ENCODE data around the gene OR8B12. TPM values are rescaled to one million over a fixed set of nuclear protein-coding genes. Genes with fewer than 3 reads are reported as not detected.
"Not testable (repeated sequence)": the region's sequence is repeated elsewhere in the genome, so short reads cannot be mapped to it uniquely, and the experiment has no call there.

Gene OR8B12
- total RNA-seq, 1 experiment from 2014 or later = not detected

DNA sequence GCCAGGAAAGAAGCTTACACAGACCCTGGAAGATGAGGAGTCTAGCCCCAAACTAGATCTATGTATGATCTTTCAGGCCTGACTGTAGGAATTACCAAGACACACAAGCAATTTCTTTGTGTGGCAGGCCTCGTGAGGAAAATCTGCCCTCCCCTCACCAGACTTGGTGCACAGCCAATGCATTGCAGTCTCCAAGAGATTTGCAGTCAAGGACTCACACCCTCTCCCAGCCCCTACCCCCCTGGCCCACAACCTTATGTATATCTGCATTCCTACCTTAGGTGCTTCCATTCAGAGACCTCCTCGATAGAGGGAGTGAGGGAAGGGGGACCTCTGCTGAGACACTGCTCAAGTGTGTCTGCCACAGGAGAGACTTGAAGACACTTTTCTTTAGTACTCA lies 9.8 kb downstream of the OR8B12 start:
- DNase-seq (ENCODE audit: low read depth) = no peak

DNA sequence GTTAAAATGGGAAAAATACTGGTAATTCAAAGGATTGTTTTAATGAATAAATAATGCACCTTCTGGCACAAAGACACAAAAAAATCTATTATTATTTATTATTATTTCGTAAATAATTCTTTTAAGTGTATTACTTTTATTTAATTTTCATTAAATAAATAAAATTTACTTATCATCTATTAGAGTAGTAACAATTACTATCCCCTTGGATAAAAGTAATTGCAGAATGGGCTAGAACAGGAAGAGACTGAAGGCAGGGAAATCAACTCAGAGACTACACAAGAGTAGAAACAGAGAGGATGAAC lies 23.0 kb downstream of the OR8B12 start:
- no peak for DNase-seq (ENCODE audit: low read depth)

DNA sequence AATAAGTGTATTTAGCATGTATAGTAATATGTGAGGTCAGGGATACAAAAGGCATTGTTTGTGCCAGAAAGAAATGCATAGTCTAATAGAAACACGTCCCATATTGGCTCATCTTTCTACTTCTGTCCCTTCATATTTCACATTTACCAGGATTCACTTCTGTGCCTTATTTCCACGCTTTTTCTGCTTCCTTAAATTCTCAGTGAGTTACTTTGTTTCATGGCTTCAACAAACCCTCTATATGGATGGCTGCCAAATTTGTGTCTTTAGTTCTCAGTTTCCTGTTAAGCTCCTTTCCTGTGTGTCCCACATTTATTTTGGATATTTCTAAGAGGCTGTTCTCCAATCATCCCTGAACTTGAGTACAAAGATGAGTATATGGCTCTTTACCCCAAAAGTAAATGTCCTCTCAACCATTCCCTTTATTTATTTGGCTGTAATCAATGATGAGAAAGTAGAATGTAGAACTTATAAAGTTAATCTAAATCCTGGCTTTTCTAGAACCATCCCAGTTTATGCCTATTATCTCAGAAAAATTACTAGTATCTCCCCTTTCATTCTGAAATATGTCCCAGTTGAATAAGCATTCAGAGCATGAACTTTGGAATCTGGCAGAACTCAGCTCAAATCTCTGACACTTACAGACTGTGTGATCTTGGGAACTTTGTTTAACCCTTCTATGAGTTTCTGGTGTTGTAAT lies 23.5 kb downstream of the OR8B12 start:
- no peak for DNase-seq (ENCODE audit: low read depth)

DNA sequence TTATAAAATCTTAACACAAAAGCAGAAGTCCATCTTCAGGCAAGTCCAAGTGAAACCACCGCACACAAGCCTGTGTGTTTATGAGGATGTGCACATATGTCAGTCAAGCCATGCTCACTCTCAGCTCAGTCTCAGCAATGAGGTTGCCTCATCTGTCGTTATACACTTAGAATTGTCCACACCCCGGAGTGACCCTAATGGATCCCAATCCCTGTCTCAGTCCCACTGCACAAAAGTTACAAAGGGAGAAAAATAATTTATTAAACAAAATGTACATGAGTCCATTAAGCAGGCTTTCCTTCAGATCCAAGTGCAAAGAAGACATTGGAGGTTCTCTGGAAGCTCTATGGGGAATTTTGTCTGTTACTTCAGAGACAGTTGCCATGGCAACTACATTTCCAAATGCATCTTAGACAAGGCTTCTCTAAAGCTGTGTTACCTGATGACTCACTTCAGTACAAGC lies 24.4 kb downstream of the OR8B12 start:
- DNase-seq (ENCODE audit: low read depth) = peak; percentile 13

DNA sequence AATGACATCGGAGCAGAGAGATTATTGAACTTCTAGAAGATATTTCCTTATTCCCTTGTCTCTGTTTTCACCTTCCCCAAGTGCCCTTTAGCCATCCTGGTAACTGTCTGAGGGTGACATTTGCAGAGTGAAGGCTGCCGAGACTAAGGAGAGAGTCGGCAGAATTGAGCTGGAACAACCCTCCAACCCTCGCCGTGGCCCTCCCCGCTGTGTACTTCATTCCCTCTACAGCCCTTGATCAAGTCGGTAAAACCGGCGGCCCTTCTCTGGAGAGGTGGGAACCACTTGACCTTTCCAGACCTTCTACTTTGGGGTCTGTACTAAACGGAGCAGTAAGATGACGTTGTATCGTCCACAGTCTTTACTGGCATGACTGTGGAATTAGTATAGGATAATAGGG lies 26.1 kb downstream of the OR8B12 start:
- DNase-seq (ENCODE audit: low read depth) = no peak

DNA sequence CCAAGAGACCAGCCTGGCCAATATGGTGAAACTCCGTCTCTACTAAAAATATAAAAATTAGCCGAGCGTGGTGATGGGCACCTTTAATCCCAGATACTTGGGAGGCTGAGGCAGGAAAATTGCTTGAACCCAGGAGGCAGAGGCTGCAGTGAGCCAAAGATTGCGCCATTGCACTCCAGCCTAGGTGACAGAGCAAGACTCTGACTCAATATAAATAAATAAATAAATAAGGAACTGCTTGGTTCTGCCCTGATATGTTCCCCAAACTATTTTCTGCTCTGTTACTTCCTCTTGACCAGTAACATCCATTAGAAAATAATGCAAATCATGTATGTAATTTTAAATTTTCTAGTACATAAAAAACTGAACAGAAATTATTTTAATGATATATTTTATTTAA lies 28.8 kb downstream of the OR8B12 start:
- DNase-seq (ENCODE audit: low read depth) = not testable (repeated sequence)

DNA sequence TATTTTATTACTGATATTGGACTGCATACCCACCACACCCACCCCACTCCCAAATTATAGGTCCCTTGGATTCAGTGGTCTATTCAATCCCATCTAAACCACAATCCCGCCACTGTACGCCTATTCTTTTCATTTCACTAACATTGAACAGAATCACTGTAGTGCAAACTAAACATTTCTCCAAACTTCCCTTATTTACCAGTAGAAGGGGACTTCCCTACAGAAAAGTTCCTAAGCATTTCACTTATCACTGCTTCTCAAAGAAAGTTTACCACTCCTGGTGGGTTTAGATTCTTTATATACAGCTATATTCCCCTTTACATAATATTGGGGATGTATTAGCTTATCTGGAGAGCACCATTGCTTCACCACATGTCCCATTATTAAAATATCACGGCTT lies 29.3 kb downstream of the OR8B12 start:
- no peak for DNase-seq (ENCODE audit: low read depth)

DNA sequence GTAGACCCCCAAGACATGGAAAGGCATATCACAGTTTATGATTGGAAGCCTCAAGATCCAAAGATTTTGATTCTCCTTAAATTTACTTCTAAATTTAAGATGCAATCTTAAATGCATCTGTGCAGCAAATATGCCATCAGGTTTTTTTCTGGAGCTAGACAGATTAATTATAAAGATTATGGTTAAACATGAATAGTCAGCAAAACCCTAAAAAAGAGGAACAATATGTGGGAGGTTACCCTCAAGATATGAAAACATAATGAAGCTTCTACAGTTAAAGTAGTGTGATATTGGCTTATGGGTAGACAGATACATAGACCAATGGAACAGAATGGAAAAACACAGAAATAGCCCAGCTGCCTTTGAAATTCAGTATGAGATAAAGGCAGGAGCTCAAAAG lies 31.7 kb downstream of the OR8B12 start:
- no peak for DNase-seq (ENCODE audit: low read depth)

DNA sequence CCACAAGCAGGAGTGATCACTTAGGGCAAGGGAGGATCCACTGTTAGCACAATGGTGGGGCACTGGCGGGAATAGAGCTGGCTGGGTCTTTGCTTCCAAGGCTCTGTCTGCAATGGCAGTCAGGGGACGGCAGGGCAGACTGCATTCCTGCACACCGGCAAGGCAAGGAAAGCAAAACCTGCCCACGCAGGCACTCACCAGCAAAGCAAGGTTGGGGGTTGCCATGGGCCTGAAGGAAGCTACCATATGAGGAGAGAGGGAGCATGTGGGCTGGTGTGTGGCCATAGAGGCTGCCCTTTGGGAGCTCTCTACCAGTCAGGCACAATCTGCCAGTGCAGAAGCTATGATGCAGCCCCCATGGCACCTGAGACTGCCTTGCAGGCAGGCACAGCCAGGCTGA lies 33.2 kb downstream of the OR8B12 start:
- no peak for DNase-seq (ENCODE audit: low read depth)

DNA sequence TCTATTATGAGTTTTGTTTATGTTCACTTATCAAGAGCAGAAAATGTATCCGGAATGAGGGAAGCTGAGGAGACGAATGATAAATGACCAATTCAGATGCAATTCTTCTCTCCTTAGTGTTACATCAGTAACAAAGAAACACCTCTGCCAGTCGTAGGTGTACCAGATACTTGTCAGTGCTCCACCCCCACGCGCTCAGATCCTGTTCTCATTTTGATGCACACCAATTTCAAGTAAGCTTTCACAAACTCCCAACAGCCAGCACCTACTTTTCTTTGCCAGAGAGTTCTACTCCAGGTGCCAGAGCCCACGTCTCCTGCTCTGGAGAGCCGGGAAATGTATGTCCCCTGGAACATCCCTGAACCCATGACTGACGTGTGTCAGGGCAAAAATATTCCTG lies 43.7 kb downstream of the OR8B12 start:
- no peak for DNase-seq (ENCODE audit: low read depth)

DNA sequence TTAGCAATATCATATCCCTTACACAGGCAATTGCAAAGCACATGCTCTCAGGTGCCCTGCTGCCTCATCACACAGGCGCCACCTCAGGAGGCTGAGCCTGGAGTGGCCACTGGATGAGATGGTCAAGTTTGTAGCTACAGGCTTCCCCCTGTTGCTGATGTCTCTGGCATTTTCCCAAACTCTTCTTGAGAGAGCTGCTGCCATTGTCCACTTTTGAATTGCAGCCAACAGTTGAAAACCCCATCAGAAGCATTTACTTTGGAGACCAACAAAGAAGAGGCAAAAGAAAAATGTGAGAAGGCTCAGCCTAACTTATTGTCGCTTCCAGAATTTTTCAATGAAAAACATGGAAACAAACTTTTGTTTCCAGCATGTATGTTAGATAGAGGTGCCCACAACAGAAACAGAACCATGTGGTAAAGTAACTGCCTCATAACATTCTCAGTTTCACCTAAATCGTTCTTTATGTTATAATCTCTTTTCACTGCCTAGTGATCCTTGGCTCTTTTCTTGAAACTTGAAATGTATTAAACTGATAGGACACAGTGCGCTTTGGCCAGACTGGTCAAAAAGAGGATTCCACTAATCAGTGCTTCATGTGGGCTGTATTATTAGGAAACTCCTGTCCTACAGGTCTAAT lies 50.3 kb downstream of the OR8B12 start:
- no peak for DNase-seq (ENCODE audit: low read depth)

Other genes starting within 250 kb of the OR8B12 start
- gene OR8D1, start 229.7 kb downstream of the OR8B12 start, total RNA-seq (2014; rRNA removed; shearing (Covaris generic)) = not detected in 2 replicates
- not detected in 2 replicates for gene OR8D2, start 223.5 kb downstream of the OR8B12 start, total RNA-seq (2014; rRNA removed; shearing (Covaris generic))
- not detected in 2 replicates for gene OR8B2, start 159.2 kb downstream of the OR8B12 start, total RNA-seq (2014; rRNA removed; shearing (Covaris generic))
- gene OR8B3, start 144.6 kb downstream of the OR8B12 start, total RNA-seq (2014; rRNA removed; shearing (Covaris generic)) = not detected in 2 replicates
- not detected in 2 replicates for gene OR8B4, start 118.8 kb downstream of the OR8B12 start, total RNA-seq (2014; rRNA removed; shearing (Covaris generic))
- gene OR8B8, start 98.0 kb downstream of the OR8B12 start, total RNA-seq (2014; rRNA removed; shearing (Covaris generic)) = not detected in 2 replicates
- not detected in 2 replicates for gene OR8A1, start 26.3 kb upstream of the OR8B12 start, total RNA-seq (2014; rRNA removed; shearing (Covaris generic))
- gene PANX3, start 67.8 kb upstream of the OR8B12 start, total RNA-seq (2014; rRNA removed; shearing (Covaris generic)) = not detected in 2 replicates
- 16.2 and 19.3 TPM in 2 replicates for gene TBRG1, start 79.2 kb upstream of the OR8B12 start, total RNA-seq (2014; rRNA removed; shearing (Covaris generic))
- gene SIAE, start 130.1 kb upstream of the OR8B12 start, total RNA-seq (2014; rRNA removed; shearing (Covaris generic)) = 6.7 and 12.0 TPM in 2 replicates
- 21.7 and 27.3 TPM in 2 replicates for gene SPA17, start 130.2 kb upstream of the OR8B12 start, total RNA-seq (2014; rRNA removed; shearing (Covaris generic))
- gene NRGN, start 196.3 kb upstream of the OR8B12 start, total RNA-seq (2014; rRNA removed; shearing (Covaris generic)) = 1.9 and 3.2 TPM in 2 replicates
- gene VSIG2, start 208.6 kb upstream of the OR8B12 start, total RNA-seq (2014; rRNA removed; shearing (Covaris generic)) = not detected in 2 replicates
- gene ESAM, start 218.6 kb upstream of the OR8B12 start, total RNA-seq (2014; rRNA removed; shearing (Covaris generic)) = not detected in 2 replicates